CD4-positive, alpha-beta T cell treated with Interleukin-6 for 4 hours (primary cell): ENCODE measurements around the gene GMCL1.
A peak's percentile ranks its signal among the peaks of the same experiment; 100 is the strongest.
"Not testable (repeated sequence)": the region's sequence is repeated elsewhere in the genome, so short reads cannot be mapped to it uniquely, and the experiment has no call there.

ENCODE experiments used
- DNase-seq: peaks from one replicate; pipeline ENCODE4 v3.0.0-alpha.2; 2020; ENCODE audit warnings: mixed read lengths

Gene GMCL1

GRCh38 chr2:69807821-69808540 lies 21.5 kb upstream of the GMCL1 start:
- DNase-seq = no peak

DNA sequence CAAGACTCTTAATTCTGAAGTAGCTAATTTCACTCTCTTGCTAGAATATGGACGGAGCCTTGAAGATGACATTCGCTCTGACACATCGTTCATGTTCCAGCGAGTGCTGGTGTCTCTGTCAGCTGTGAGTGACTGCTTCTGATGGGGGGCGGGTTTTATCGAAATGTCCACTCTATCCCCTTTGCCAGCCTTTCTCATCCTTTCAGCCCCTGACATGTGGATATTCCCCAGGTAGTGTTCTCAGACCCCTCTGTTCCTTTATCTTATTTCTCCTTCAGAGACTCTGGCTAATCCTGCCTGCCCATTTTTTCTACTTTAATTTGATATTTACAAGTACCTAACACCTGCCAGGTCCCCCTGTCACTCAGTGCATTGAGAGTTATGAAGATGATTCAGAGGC lies 18.9 kb upstream of the GMCL1 start:
- no peak for DNase-seq

DNA sequence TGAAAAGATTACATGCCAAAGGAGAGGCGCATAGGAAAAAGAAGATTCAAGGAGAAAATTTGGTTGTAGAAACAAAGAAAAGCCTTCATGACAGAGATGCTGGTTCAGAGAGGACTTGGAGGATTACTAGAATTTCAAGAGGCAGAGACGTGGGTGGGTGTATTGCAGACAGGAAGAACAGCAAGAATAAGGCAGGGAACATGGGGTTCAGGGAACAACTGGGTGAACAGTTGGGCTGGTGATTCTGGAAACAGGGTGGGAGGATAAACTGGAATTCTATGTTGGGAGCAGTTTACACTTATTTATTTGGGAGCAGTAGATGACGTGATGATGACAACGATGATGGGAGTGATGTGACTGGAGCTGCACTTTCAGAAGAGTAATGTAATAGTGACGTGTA lies 18.4 kb upstream of the GMCL1 start:
- DNase-seq = no peak

DNA sequence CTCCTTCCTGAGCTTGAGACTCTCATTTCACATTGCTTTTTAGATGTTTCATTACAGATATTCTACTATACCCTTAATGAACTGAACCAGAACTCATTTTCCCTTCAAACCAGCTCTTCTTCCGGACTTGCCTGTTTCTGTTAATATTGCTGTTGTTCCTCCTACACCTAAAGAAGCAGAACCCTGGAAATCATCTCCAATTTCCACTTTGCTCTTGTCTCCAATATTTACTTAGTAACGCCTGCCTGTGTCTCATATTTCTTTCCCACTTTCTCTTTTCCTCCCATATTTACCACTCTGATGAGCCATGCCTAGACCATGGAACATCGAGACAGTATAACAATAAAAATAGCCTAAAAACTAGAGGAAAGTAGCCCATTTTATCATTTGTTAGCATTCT lies 17.9 kb upstream of the GMCL1 start:
- no peak for DNase-seq

DNA sequence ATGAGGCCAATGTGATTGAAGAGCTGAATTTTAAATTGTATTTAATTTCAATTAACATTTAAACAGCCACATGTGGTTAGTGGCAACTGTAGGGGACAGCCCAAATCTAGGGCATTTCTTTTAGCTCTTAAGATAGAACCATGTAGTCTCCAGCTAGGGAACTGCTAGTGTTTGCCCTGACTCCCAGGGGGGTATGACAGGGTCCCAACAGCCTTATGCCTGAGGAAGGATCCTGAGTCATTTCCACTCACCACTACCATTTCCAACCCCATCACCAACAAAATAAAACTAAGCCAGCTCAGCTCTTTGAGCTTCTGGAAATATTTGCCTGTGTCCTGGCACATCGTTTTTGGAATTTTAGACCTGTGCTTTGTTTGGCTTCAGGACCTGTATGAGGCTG lies 13.7 kb upstream of the GMCL1 start:
- no peak for DNase-seq

DNA sequence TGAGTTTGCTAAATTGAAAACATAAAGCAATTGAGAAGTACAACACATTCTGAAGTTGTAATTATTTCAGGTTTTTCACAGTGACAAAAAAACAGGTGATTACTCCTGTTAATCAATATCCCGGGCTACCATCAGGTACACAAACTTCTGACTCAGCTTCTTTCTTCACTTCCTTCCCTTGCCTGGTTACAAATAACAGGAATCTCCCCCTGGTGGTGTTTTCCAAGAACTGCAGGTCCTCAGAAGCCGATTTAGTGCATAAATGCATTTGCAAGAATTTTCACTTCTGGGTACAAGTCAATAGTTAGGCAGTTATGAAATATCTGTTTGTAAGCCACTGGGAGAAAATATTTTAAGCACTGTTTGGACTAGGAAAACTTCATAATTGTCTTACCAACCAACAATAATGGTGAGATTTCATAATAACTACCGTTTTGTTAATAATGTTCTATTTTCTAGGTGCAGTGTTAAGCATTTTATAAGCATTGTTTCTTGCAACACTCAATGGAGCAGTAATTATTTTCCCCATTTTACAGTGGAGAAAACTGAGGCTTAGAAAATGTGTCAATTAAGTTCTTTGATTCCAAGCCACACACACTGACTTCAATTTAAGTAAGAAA lies 12.4 kb upstream of the GMCL1 start:
- DNase-seq = peak; percentile 80

DNA sequence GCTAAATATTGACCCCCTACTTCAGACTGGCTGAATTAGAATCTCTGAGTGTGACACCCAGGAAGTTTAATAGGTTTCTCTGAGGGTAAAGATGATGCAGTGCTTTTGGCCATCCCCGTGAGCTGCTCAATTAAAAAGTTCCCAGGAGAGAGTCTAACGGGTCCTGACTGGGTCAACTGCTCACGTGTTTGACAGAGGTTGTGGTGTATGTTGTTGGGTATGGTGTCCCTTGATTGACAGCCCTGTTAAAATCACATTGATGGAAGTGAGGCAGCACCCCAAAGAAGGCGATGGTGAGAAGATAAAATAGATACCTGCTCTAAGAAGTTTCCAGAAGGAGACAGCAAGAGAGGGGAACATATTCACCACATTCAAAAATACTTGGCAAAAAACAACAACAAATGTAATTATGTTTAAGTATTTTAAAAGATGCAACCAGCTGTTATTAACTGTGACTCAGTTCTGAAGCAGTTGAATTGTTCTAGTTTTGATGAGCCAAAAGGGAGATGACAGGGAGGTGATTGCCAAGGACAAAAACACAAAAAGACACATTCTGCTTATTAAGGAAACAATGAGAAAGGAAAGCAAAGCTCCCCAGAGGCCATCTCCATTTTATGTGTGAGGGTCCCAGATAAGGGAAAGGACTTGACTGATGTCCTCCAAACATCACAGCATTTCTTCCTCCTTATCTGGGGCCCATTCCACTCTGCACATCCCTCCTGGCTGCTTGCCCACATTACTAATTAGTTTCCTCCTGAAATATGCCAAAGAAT lies 11.5 kb upstream of the GMCL1 start:
- DNase-seq = no peak

GRCh38 chr2:69827796-69828540 lies 1.5 kb upstream of the GMCL1 start:
- no peak for DNase-seq

- DNase-seq = no peak
These were observed 563 bp upstream of the GMCL1 start for GRCh38 chr2:69828938-69829255.

- DNase-seq = peak; percentile 49
These were observed 815 bp downstream of the GMCL1 start for GRCh38 chr2:69830045-69830905.

GRCh38 chr2:69830906-69831241 lies 1.4 kb downstream of the GMCL1 start:
- not testable (repeated sequence) for DNase-seq

DNA sequence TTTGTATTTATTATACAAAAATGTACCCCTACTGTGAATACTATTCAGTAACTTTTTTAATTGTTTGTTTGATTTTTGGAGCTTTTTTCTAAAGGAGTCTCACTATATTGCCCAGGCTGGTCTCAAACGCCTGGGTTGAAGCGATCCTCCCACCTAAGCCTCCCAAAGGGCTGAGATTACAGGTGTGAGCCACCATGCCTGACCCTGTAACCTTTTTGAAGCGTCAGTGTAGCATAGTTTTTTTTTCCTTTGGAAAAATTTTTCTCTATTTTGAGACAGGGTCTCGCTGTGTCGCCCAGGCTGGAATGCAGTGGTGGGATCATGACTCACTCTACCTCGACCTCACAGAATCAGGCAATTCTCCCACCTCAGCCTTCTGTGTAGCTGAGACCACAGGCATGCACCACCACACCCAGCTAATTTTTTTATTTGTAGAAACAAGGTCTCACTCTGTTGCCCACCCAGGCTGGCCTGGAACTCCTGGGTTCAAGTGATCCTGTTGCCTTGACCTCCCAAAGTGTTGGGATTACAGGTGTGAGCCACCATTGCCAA lies 2.0 kb downstream of the GMCL1 start:
- no peak for DNase-seq

- no peak for DNase-seq
These were observed 4.3 kb downstream of the GMCL1 start for GRCh38 chr2:69833752-69834151.

GRCh38 chr2:69835666-69836065 lies 6.2 kb downstream of the GMCL1 start:
- no peak for DNase-seq

- DNase-seq = no peak
These were observed 6.9 kb downstream of the GMCL1 start for GRCh38 chr2:69836316-69836715.

DNA sequence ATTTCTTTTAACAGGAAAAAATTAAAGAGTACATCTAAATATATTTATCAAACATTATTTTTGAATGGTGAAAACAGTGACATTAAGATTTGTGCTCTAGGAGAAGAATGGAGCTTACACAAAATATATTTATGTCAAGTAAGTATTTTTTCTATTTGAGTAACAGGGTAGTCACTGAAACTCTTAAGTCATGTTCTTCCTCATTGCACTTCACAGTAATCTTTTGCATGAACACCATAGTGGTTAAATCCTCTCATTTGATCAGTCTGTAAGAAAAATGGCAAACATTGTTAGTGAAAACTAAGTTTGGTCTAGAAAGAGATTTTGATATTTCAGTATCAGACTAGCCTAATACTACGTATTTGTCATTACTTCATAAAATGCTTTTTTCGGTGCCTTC lies 8.1 kb downstream of the GMCL1 start:
- DNase-seq = no peak

GRCh38 chr2:69843993-69844392 lies 14.5 kb downstream of the GMCL1 start:
- no peak for DNase-seq

DNA sequence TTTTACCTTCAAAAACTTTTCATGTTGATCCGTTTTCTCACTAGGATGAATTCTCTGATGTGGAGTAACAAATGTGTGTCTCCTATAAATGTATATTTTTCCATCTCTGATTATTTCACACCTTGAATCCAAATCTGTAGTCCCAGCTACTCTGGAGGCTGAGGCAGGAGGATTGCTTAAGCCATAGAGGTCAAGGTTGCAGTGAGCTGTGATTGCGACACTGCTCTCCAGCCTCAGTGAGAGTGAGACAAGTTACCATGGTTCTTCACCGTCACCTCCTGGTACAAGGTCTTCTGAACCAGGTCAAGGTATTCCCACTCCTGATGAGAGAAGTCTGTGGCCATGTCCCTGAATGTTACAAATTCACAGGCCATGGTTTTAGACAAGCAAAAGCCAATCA lies 15.1 kb downstream of the GMCL1 start:
- no peak for DNase-seq

DNA sequence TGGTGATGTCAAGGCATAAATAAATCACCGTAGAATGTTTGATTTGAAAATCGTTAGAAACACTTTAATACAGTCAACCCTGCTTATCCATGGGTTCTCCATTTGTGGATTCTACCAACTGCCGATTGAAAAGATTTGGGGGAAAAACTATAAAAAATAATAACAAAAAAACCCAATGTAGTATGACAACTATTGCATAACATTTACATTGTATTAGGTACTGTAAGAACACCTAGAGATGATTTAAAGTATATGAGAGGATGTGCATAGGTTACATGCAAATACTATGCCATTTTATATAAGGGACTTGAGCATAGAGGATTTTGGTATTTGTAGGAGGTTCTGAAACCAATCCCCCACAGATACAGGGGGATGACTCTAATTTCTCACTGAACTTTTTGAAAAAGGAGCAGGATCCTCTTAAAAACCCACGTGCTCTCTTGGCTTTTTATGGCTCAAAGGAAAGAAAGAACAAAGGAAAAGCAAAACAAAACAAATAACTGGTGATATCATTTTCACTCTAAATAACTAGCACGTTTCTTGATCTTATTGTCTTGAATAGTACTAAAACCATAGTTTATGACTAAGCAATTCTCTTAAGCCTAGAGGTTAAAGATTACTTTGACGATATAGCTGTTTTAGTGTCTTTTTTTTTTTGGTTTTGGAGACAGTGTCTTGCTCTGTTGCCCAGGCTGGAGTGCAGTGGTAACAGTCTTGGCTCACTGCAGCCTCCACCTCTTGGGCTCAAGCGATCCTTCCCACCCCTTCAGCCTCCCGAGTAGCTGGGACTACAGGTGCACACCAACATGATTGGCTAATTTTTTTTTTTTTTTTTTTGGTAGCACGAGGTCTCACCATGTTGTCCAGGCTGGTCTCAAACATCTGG lies 17.0 kb downstream of the GMCL1 start:
- no peak for DNase-seq

DNA sequence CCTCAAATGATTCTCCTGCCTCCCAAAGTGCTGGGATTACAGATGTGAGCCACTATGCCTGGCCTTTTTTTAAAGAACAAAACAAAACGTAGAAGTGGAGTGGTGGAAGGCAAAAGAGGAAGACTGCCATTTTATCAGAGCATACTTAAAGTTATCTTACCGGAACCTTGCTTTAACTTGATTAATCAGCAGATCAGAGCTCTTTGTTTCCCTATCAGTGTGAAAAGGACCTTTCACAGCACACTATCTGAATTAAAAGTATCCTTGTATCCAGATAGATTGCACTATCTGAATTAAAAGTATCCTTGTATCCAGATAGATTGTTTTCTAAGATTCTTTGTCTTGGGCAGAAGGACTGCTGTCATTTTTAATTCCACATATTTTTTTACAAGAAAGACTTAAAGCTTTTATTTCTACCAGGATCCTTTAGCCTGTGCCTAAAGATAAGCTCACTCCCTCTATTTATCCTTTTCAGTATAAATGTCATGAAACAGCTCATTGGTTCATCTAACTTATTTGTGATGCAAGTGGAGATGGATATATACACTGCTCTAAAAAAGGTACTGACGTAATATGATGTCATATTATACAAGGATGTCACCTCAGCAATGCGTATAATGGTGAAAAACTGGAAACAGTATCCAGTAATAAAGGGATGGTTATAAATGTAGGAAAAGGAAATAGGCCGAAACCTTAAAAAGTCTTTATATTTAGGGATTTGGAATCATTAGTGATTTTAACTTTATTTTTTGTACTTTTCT lies 17.8 kb downstream of the GMCL1 start:
- no peak for DNase-seq
